GM03348 (cell line): Measurements from ENCODE around the gene TPRN.
A peak's percentile ranks its signal among the peaks of the same experiment; 100 is the strongest.

Experiments used
- DNase-seq: peaks from one replicate; pipeline ENCODE4 v3.0.0; 2012; ENCODE audit warnings: low spot score

Gene TPRN

DNA sequence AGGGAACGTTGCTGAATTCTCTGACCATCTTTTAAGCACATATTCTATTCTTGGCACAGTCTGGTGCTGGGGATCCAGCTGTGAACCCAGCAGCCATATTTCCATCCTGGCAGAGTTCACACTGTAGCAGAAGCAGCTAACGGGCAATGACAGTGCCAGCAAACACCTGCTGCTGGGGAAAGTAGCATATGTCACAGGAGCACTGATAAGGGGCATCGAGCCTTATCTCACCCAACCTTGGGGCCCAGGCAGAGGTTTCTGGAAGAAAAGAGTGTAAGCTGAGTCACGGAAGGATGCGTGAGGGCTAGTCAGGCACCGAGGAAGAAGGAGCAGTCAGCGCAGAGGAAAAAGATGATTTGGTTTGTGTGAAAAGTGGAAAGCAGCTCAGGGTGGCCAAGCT is 6.1 kb upstream of the TPRN start:
- DNase-seq, result no peak

DNA sequence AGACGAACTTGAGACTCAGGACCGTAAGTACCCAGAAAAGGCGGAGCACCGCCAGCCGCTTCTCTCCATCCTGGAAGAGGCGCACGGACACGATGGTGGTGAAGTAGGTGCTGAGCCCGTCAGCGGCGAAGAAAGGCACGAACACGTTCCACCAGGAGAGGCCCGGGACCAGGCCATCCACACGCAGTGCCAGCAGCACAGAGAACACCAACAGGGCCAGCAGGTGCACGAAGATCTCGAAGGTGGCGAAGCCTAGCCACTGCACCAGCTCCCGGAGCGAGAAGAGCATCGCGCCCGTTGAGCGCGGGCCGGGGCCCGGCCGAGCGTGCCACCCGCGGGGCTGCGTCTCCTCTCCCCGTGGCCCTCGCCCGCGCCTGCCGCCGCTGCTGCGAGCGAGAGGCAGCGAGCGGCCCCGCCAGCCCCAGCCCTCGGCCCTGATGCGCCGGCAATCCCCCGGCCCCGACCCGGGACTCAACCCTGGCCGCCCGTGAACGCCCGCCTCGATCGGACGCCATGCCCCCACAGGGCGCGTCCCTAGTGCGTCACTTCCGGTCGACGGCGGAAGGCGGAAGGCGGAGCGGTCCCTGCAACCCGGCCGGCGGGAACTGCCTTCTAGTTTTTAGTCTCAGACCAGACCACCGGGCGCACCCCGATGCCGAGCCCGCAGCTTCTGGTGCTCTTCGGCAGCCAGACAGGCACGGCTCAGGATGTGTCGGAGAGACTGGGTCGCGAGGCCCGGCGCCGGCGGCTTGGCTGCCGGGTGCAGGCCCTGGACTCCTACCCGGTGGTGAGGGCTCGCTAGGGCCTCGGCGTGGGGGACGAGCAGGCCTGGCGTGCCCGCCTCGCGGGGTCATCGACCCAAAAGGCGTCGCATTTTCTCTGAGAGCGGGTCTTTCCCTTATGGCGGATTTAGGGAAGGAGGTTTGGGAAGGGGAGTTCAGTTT is 4.9 kb upstream of the TPRN start, which contains the start of the genes NDOR1 and TMEM203:
Gene NDOR1 (plus strand): TSS at position 575 of the 944 bp plus-strand sequence. CDS start 78 bp downstream, at position 653.
Gene TMEM203 (minus strand): TSS at position 523 of the 944 bp plus-strand sequence. CDS start 234 bp downstream, at position 289.
- peak; percentile 95 for DNase-seq

DNA sequence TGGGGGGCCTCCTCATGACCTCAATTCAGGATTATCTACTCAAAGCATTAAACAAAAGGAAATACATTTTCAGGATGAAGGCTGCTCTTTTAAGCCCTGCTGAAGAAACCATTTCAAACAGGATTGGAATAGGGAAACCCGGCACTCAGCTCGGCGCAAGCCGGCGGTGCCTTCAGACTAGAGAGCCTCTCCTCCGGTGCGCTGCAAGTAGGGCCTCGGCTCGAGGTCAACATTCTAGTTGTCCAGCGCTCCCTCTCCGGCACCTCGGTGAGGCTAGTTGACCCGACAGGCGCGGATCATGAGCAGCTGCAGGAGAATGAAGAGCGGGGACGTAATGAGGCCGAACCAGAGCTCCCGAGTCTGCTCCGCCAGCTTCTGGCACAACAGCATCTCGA is 4.2 kb upstream of the TPRN start:
- no peak for DNase-seq

DNA sequence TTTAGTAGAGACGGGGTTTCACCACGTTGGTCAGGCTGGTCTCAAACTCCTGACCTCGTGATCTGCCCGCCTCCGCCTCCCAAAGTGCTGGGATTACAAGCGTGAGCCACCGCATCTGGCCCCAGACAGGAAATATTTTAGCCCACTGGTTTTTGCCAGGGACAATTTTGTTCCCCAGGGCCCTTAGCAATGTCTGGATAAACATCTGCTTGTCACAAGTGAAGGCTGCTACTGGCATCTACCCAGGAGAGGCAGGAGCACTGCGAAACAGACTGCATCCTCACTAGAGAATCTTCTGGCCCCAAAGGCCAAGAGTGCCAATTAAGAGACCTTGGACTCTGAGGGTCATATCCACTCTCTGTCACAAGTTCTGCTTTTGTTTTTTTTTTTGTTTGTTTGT is 2.4 kb upstream of the TPRN start:
- DNase-seq, result no peak

DNA sequence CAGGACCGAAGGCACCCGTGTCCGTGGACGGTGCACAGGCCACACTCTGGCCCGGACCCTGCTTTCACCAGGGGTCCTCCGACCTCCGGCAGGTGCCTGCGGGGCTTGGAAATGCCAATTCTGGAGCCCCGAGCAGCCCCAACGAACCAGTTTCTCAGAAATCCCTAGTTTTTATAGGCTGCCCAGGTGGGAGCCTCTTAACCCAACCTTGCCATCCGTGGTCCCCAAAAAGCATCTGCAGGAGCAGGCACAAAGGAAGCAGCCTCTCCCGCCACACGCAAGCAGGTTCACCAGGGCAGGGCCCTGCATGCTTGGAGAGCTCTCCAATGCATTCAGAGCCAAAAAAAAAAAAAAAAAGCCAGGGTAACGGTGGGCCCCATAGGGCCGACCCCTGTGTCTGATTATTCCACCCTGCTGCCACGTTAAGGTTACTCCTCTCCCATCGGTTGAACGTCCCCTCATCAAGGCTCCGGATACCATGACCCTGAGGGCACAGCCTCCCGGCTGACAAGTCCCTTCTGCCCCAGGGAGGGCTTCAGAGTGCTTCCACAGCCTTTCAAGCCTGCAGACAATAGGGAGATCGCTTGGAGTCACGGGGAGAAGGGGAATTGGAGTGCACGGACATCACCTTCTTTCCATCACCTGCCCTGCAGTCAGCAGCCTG is 796 bp upstream of the TPRN start:
- DNase-seq, result no peak

GRCh38 chr9:137199411-137200121 is 975 bp downstream of the TPRN start:
- peak; percentile 22 for DNase-seq

- DNase-seq, result no peak
Observed at GRCh38 chr9:137198902-137199283, 1.6 kb downstream of the TPRN start.

- no peak for DNase-seq
Observed at GRCh38 chr9:137198051-137198901, 2.3 kb downstream of the TPRN start.

GRCh38 chr9:137195525-137196220 is 4.9 kb downstream of the TPRN start:
- no peak for DNase-seq

DNA sequence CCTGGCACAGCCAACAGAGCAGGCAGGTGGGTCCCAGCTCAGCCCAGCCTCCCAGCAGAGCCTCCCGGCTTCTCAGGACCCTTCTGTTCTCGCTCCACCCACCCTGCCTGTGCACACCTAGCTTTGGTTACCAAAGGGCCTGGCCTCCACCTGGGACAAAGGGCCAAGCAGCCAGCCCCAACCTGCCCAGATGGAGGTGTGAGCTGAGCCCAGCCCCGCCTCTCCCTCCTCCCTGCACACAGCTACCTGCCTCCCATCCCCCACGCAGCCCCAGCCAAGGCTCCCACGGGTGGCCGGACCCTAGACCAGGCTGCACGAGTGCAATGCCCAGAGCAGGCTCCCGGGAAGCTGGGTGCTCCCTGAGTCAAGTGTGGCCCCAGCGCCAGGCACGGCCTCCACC is 5.6 kb downstream of the TPRN start:
- DNase-seq, result no peak

DNA sequence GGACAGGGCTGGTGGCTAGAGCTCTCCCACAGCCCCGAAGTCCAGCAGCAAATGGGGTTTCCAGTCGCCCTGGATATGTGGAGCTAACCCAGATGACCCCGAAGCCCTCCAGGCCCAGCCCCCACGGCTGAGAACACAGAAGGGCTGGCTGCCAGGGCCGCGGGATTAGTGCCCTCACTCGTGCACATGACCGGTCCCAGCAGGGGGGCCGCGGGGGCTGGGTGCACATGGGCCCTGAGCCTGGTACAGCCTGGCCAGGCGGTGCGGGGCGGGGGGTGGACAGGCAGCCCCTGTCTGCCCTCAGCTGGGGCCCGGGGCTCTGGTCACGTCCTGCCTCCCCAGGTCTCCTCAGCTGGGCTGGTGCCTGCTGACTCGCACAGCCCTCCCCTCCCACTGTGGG is 6.2 kb downstream of the TPRN start:
- DNase-seq, result no peak

GRCh38 chr9:137193771-137194170 is 6.8 kb downstream of the TPRN start:
- no peak for DNase-seq

- DNase-seq, result no peak
Observed at GRCh38 chr9:137192859-137193258, 7.7 kb downstream of the TPRN start.

DNA sequence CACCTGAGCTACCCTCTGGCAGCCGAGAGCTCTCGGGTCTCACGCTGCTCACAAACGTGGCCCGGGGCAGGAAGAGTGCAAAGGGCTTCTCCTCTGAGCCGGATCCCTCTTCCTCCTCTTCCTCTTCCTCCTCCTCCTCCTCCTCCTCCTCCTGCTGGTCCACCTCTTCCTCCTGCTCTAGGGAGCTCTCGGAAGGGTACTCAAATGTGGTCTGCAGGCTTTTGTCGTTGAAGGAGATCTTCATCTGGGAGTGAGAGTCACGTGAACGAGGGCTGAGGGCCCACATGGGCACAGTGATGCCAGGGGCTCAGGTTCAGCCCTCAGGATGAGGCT is 8.1 kb downstream of the TPRN start:
- DNase-seq, result no peak

GRCh38 chr9:137191691-137192447 is 8.7 kb downstream of the TPRN start:
- DNase-seq, result no peak

DNA sequence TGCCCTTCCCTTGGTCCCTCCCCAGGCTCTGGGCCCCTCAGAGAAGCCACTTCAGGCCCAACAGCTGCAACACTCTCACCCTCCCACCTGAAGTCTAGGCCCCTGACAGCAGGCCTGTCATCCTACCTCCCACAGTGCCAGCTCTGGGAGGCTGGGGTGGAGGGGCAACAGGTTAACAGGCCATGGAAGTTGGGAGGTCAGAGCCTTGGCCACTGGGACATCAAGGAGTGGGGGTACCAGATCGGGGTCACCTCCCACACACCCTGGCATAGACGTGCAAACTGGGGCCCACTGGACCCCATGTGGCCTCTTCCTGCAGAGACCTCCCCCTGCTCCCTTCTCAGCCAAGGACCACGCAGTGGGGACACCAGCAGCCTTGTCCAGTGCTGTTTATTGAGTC is 9.3 kb downstream of the TPRN start:
- DNase-seq, result no peak

- DNase-seq, result no peak
Observed at GRCh38 chr9:137190315-137190856, 10.2 kb downstream of the TPRN start.

- DNase-seq, result no peak
Observed at GRCh38 chr9:137189297-137190295, 10.9 kb downstream of the TPRN start.
